Measurements from ENCODE around the gene SAPCD1.

Gene SAPCD1

GRCh38 chr6:31721351-31722020 lies 41.0 kb upstream of the SAPCD1 start, which contains the start of gene LY6G6C:
Gene LY6G6C (minus strand): TSS chr6:31721746. CDS start chr6:31721679, 67 bp downstream.
- H3K27ac ChIP-seq (ENCODE audit: low read depth, low read length), result no peak within 1 kb of the TSS
- H3K18ac ChIP-seq (ENCODE audit: low read length), result no peak within 1 kb of the TSS
- no peak within 1 kb of the TSS for H4K12ac ChIP-seq (ENCODE audit: low read depth, low read length)
- no peak within 1 kb of the TSS for H2BK120ac ChIP-seq (ENCODE audit: insufficient read depth, low read length, poor library complexity)
- DNase-seq, result no peak
- no peak within 1 kb of the TSS for H3K23ac ChIP-seq (ENCODE audit: low read length)
- no peak within 1 kb of the TSS for H2AFZ ChIP-seq (ENCODE audit: insufficient read depth, low read length, poor library complexity)
- no peaks in the 10 kb centered on the region for H3K9me3 ChIP-seq (ENCODE audit: insufficient read depth, low read depth, low read length)
- no peaks in the 10 kb centered on the region for H3K79me2 ChIP-seq (ENCODE audit: control insufficient read depth, insufficient read depth, low read length, poor library complexity)
- no peaks in the 10 kb centered on the region for H3K27me3 ChIP-seq (ENCODE audit: insufficient read depth, low read length)
- no peak within 1 kb of the TSS for H2AK5ac ChIP-seq (ENCODE audit: low read length)
- no peak within 1 kb of the TSS for H3K14ac ChIP-seq (ENCODE audit: low read length)
- H3K9ac ChIP-seq (ENCODE audit: low read length), result no peak within 1 kb of the TSS
- H2BK12ac ChIP-seq (ENCODE audit: low read length), result no peak within 1 kb of the TSS
- H3K4me2 ChIP-seq (ENCODE audit: low read length), result no peak within 1 kb of the TSS
- WGBS (ENCODE audit: extremely low coverage, insufficient coverage, insufficient read length), result no CpG with 5 or more reads among the region's 4 CpGs
- peaks cover 2 to 11% of the 10 kb centered on the region in 2 experiments for H3K36me3 ChIP-seq (ENCODE audit: control insufficient read depth in 1 of 2, insufficient read depth in 2 of 2, low read length in 2 of 2)
- H4K91ac ChIP-seq (ENCODE audit: low read depth, low read length), result peak within 1 kb of the TSS; percentile 16
- no peak within 1 kb of the TSS for H3K4me3 ChIP-seq (ENCODE audit: low read depth, low read length)
- H4K8ac ChIP-seq (ENCODE audit: low read depth, low read length), result no peak within 1 kb of the TSS
- H3K79me1 ChIP-seq (ENCODE audit: low read length), result peaks cover 3% of the 10 kb centered on the region
- H3K4me1 ChIP-seq (ENCODE audit: control insufficient read depth in 1 of 2, insufficient read depth in 2 of 2, low read length in 2 of 2), result peaks cover 17 to 23% of the 10 kb centered on the region in 2 experiments
- no peak within 1 kb of the TSS for H3K4ac ChIP-seq (ENCODE audit: low read depth, low read length)
- no peak within 1 kb of the TSS for H2BK5ac ChIP-seq (ENCODE audit: low read depth, low read length, poor library complexity)

GRCh38 chr6:31722173-31722572 lies 40.3 kb upstream of the SAPCD1 start:
- Histone ChIP-seq H3K4ac (ENCODE audit: low read depth, low read length) (no peak overlapping the region), H2BK12ac (ENCODE audit: low read length) (no peak overlapping the region)

GRCh38 chr6:31723245-31723979 lies 39.0 kb upstream of the SAPCD1 start, which contains the start of gene MPIG6B:
Gene MPIG6B (plus strand): TSS chr6:31723373. CDS start chr6:31723384, 11 bp downstream.
- no CpG with 5 or more reads among the region's 46 CpGs for WGBS (ENCODE audit: extremely low coverage, insufficient coverage, insufficient read length)

More at GRCh38 chr6:31722173-31722572, 40.3 kb upstream of the SAPCD1 start:
- no peak overlapping the region for H2BK5ac ChIP-seq (ENCODE audit: low read depth, low read length, poor library complexity)
- no peak overlapping the region for H3K4me3 ChIP-seq (ENCODE audit: low read depth, low read length)
- no peaks in the 10 kb centered on the region for H3K79me2 ChIP-seq (ENCODE audit: control insufficient read depth, insufficient read depth, low read length, poor library complexity)
- H2AK5ac ChIP-seq (ENCODE audit: low read length), result no peak overlapping the region
- H3K27me3 ChIP-seq (ENCODE audit: insufficient read depth, low read length), result no peaks in the 10 kb centered on the region
- H3K18ac ChIP-seq (ENCODE audit: low read length), result no peak overlapping the region
- H4K91ac ChIP-seq (ENCODE audit: low read depth, low read length), result no peak overlapping the region
- WGBS (ENCODE audit: extremely low coverage, insufficient coverage, insufficient read length), result no CpG with 5 or more reads among the region's 3 CpGs
- no peak overlapping the region for H4K8ac ChIP-seq (ENCODE audit: low read depth, low read length)
- H3K27ac ChIP-seq (ENCODE audit: low read depth, low read length), result no peak overlapping the region
- DNase-seq, result no peak
- H3K23ac ChIP-seq (ENCODE audit: low read length), result no peak overlapping the region
- H3K9me3 ChIP-seq (ENCODE audit: insufficient read depth, low read depth, low read length), result no peaks in the 10 kb centered on the region
- H2BK120ac ChIP-seq (ENCODE audit: insufficient read depth, low read length, poor library complexity), result no peak overlapping the region
- H3K4me1 ChIP-seq (ENCODE audit: control insufficient read depth in 1 of 2, insufficient read depth in 2 of 2, low read length in 2 of 2), result peaks cover 17 to 23% of the 10 kb centered on the region in 2 experiments
- H3K9ac ChIP-seq (ENCODE audit: low read length), result no peak overlapping the region
- H3K79me1 ChIP-seq (ENCODE audit: low read length), result peaks cover 3% of the 10 kb centered on the region
- H3K36me3 ChIP-seq (ENCODE audit: control insufficient read depth in 1 of 2, insufficient read depth in 2 of 2, low read length in 2 of 2), result peaks cover 4 to 16% of the 10 kb centered on the region in 2 experiments
- no peak overlapping the region for H4K12ac ChIP-seq (ENCODE audit: low read depth, low read length)
- no peak overlapping the region for H2AFZ ChIP-seq (ENCODE audit: insufficient read depth, low read length, poor library complexity)
- no peak overlapping the region for H3K4me2 ChIP-seq (ENCODE audit: low read length)
- H3K14ac ChIP-seq (ENCODE audit: low read length), result no peak overlapping the region

DNA sequence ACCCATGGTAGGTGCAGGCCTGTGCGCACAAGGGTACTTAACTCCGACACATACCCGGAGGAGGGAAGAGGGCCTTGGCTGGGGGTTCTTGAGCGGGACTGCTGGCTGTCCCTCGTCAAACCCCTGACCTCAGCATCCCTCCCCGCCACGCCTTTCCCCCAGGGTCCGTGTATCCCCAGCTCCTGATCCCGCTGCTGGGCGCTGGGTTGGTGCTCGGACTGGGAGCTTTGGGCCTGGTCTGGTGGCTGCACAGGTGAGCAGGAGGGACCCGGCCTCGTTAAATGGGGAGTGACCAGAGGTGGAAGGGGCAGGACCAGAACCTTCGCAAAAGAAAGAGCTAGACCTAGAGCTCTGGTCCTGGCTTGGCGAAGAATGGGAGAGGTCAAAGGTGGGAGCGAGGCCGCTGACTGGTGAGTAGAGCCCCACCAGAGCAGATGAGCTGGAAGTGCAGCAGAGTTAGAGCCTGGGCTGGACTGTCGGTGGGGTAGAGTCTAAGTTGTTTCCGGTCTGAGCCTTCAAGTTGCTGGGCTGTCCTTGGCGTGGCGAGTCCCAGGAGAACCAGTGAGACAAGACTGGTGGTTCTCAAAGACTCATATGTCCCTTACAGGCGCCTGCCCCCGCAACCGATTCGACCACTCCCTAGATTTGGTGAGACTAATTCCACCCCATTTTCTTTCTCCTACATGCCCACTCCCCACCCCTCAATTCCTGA lies 38.3 kb upstream of the SAPCD1 start:
- peaks cover 3% of the 10 kb centered on the region for H3K79me2 ChIP-seq (ENCODE audit: control insufficient read depth, insufficient read depth, low read length, poor library complexity)

More at GRCh38 chr6:31723245-31723979, 39.0 kb upstream of the SAPCD1 start, which contains the start of gene MPIG6B:
- no peak within 1 kb of the TSS for H3K4me3 ChIP-seq (ENCODE audit: low read depth, low read length)
- no peak within 1 kb of the TSS for H4K91ac ChIP-seq (ENCODE audit: low read depth, low read length)
- no peak within 1 kb of the TSS for H2BK12ac ChIP-seq (ENCODE audit: low read length)
- no peak within 1 kb of the TSS for H3K14ac ChIP-seq (ENCODE audit: low read length)
- no peaks in the 10 kb centered on the region for H3K79me2 ChIP-seq (ENCODE audit: control insufficient read depth, insufficient read depth, low read length, poor library complexity)
- peaks cover 15 to 29% of the 10 kb centered on the region in 2 experiments for H3K36me3 ChIP-seq (ENCODE audit: control insufficient read depth in 1 of 2, insufficient read depth in 2 of 2, low read length in 2 of 2)
- H3K4ac ChIP-seq (ENCODE audit: low read depth, low read length), result no peak within 1 kb of the TSS
- no peak within 1 kb of the TSS for H4K12ac ChIP-seq (ENCODE audit: low read depth, low read length)
- H2AFZ ChIP-seq (ENCODE audit: insufficient read depth, low read length, poor library complexity), result no peak within 1 kb of the TSS
- no peak within 1 kb of the TSS for H3K23ac ChIP-seq (ENCODE audit: low read length)
- DNase-seq, result no peak
- no peak within 1 kb of the TSS for H2AK5ac ChIP-seq (ENCODE audit: low read length)
- no peaks in the 10 kb centered on the region for H3K9me3 ChIP-seq (ENCODE audit: insufficient read depth, low read depth, low read length)
- no peak within 1 kb of the TSS for H3K27ac ChIP-seq (ENCODE audit: low read depth, low read length)
- no peaks in the 10 kb centered on the region for H3K79me1 ChIP-seq (ENCODE audit: low read length)
- no peak within 1 kb of the TSS for H2BK120ac ChIP-seq (ENCODE audit: insufficient read depth, low read length, poor library complexity)
- H3K18ac ChIP-seq (ENCODE audit: low read length), result no peak within 1 kb of the TSS
- H3K4me2 ChIP-seq (ENCODE audit: low read length), result no peak within 1 kb of the TSS
- no peaks in the 10 kb centered on the region for H3K27me3 ChIP-seq (ENCODE audit: insufficient read depth, low read length)
- H4K8ac ChIP-seq (ENCODE audit: low read depth, low read length), result no peak within 1 kb of the TSS
- peaks cover 7 to 12% of the 10 kb centered on the region in 2 experiments for H3K4me1 ChIP-seq (ENCODE audit: control insufficient read depth in 1 of 2, insufficient read depth in 2 of 2, low read length in 2 of 2)
- no peak within 1 kb of the TSS for H2BK5ac ChIP-seq (ENCODE audit: low read depth, low read length, poor library complexity)
- no peak within 1 kb of the TSS for H3K9ac ChIP-seq (ENCODE audit: low read length)

More for the DNA sequence above, 38.3 kb upstream of the SAPCD1 start:
- Histone ChIP-seq H3K18ac (ENCODE audit: low read length) (no peak overlapping the region), H3K23ac (ENCODE audit: low read length) (no peak overlapping the region), H4K8ac (ENCODE audit: low read depth, low read length) (no peak overlapping the region), H2AFZ (ENCODE audit: insufficient read depth, low read length, poor library complexity) (no peak overlapping the region), H3K14ac (ENCODE audit: low read length) (no peak overlapping the region), H3K4ac (ENCODE audit: low read depth, low read length) (no peak overlapping the region), H2BK12ac (ENCODE audit: low read length) (no peak overlapping the region), H3K27ac (ENCODE audit: low read depth, low read length) (no peak overlapping the region), H3K36me3 (ENCODE audit: control insufficient read depth in 1 of 2, insufficient read depth in 2 of 2, low read length in 2 of 2) (peaks cover 19 to 33% of the 10 kb centered on the region in 2 experiments), H2BK5ac (ENCODE audit: low read depth, low read length, poor library complexity) (no peak overlapping the region), H4K12ac (ENCODE audit: low read depth, low read length) (no peak overlapping the region), H3K9me3 (ENCODE audit: insufficient read depth, low read depth, low read length) (no peaks in the 10 kb centered on the region), H3K79me1 (ENCODE audit: low read length) (no peaks in the 10 kb centered on the region), H2AK5ac (ENCODE audit: low read length) (no peak overlapping the region), H4K91ac (ENCODE audit: low read depth, low read length) (no peak overlapping the region), H3K4me1 (ENCODE audit: control insufficient read depth in 1 of 2, insufficient read depth in 2 of 2, low read length in 2 of 2) (peaks cover 7 to 12% of the 10 kb centered on the region in 2 experiments), H3K9ac (ENCODE audit: low read length) (no peak overlapping the region), H3K27me3 (ENCODE audit: insufficient read depth, low read length) (no peaks in the 10 kb centered on the region), H2BK120ac (ENCODE audit: insufficient read depth, low read length, poor library complexity) (no peak overlapping the region), H3K4me2 (ENCODE audit: low read length) (no peak overlapping the region), H3K4me3 (ENCODE audit: low read depth, low read length) (no peak overlapping the region)
- no peak for DNase-seq
- no CpG with 5 or more reads among the region's 25 CpGs for WGBS (ENCODE audit: extremely low coverage, insufficient coverage, insufficient read length)

Data from trophoblast cell (in vitro differentiated cells and primary cell).